B cell (primary cell): ENCODE measurements around the gene MED17. TPM values are rescaled to one million over a fixed set of nuclear protein-coding genes. Genes with fewer than 3 reads are reported as not detected.

ENCODE experiments used
- ATAC-seq: fragments of 200-7000 bp; cut with Tn5 transposase; one replicate; pipeline ENCODE4 v1.10.0; 2021; ENCODE audit warnings: low read depth, mild to moderate bottlenecking, moderate number of reproducible peaks, moderate library complexity
- CTCF ChIA-PET: fragments of 350-600 bp; sonication (Branson Sonifier 250); formaldehyde crosslinking; loops from one replicate; lab custom pipeline; 2021; ENCODE audit warnings: antibody characterized with exemption, inconsistent platforms; lab: Charles Lee
- POLR2A ChIA-PET: fragments of 350-600 bp; sonication (Branson Sonifier 250); formaldehyde crosslinking; loops from one replicate; lab custom pipeline; 2021; ENCODE audit warnings: antibody characterized with exemption; lab: Charles Lee
- DNase-seq: peaks from one replicate; pipeline ENCODE4 v3.0.0; 2013
- H2AFZ ChIP-seq: 2 replicates; pipeline ENCODE4 v1.6.1; 2012; ENCODE audit warnings: mild to moderate bottlenecking, low read depth, low read length; ENCODE audit not compliant: insufficient read depth, poor library complexity, severe bottlenecking
- H3K27ac ChIP-seq, 2 donors: 1 replicate in 1 of 2; 2 replicates in 1 of 2; pipeline ENCODE4 v1.5.1; 2012 to 2013; ENCODE audit warnings: low read length in 2 of 2, mild to moderate bottlenecking in 2 of 2, moderate library complexity in 1 of 2
- H3K27me3 ChIP-seq, 4 experiments: fragments of 200-600 bp in 1 of 4; sonication (generic) in 1 of 4; replicated peaks in 1 of 4; 1 replicate in 2 of 4; 2 replicates in 2 of 4; pipeline versions ENCODE4 v1.6.1 to v1.7.0; 2013 to 2016; ENCODE audit warnings: low read length in 3 of 4, mild to moderate bottlenecking in 2 of 4, mixed read lengths in 1 of 4, moderate library complexity in 1 of 4; ENCODE audit not compliant: insufficient read depth in 4 of 4, control insufficient read depth in 3 of 4; ENCODE audit errors: control extremely low read depth in 1 of 4
- H3K36me3 ChIP-seq, 2 experiments: replicated peaks in 1 of 2; 1 replicate in 1 of 2; 2 replicates in 1 of 2; pipeline versions ENCODE4 v1.6.1 to v1.7.1; 2013; ENCODE audit warnings: low read length in 1 of 2; ENCODE audit not compliant: insufficient read depth in 2 of 2, control insufficient read depth in 1 of 2; ENCODE audit errors: control extremely low read depth in 1 of 2, extremely low read depth in 1 of 2
- H3K4me1 ChIP-seq, 2 donors: fragments of 200-600 bp in 1 of 2; sonication (generic) in 1 of 2; 1 replicate in 1 of 2; 2 replicates in 1 of 2; pipeline versions ENCODE4 v1.5.1 to v1.6.1; 2013 to 2017; ENCODE audit warnings: low read length in 2 of 2; ENCODE audit not compliant: control insufficient read depth in 2 of 2, insufficient read depth in 2 of 2
- H3K4me2 ChIP-seq: replicated peaks from 2 replicates; pipeline ENCODE3; 2012; ENCODE audit warnings: mild to moderate bottlenecking, low read depth, low read length; ENCODE audit not compliant: poor library complexity, severe bottlenecking
- H3K4me3 ChIP-seq, 5 experiments: fragments of 200-600 bp in 1 of 5; sonication (generic) in 1 of 5; 1 replicate in 3 of 5; 2 replicates in 2 of 5; pipeline versions ENCODE4 v1.5.1 to v1.7.0; 2011 to 2016; ENCODE audit warnings: low read length in 4 of 5, mild to moderate bottlenecking in 4 of 5, low read depth in 2 of 5, control low read depth in 1 of 5, moderate library complexity in 1 of 5; ENCODE audit not compliant: insufficient read depth in 1 of 5; ENCODE audit errors: control extremely low read depth in 1 of 5, extremely low read depth in 1 of 5
- H3K79me2 ChIP-seq: fragments of 200-600 bp; sonication (generic); one replicate; pipeline ENCODE4 v1.6.0; 2016; ENCODE audit warnings: low read length; ENCODE audit not compliant: control insufficient read depth, insufficient read depth
- H3K9ac ChIP-seq: fragments of 200-600 bp; sonication (generic); 2 replicates; pipeline ENCODE4 v1.6.1; 2017; ENCODE audit warnings: mild to moderate bottlenecking, low read length, moderate library complexity
- H3K9me3 ChIP-seq, 3 donors: one replicate each; pipeline versions ENCODE4 v1.6.1 to v1.7.1; 2013; ENCODE audit warnings: low read length in 2 of 3; ENCODE audit not compliant: control insufficient read depth in 2 of 3, insufficient read depth in 1 of 3; ENCODE audit errors: control extremely low read depth in 1 of 3
- H4K20me1 ChIP-seq: 2 replicates; pipeline ENCODE4 v1.6.0; 2012; ENCODE audit warnings: mild to moderate bottlenecking, low read length; ENCODE audit not compliant: insufficient read depth, control insufficient read depth, poor library complexity, severe bottlenecking
- H3K27ac Mint-ChIP-seq: one replicate; pipeline ENCODE4 v1.8.0; 2021; ENCODE audit warnings: mixed read lengths
- H3K27me3 Mint-ChIP-seq: one replicate; pipeline ENCODE4 v1.8.0; 2021; ENCODE audit warnings: mixed read lengths
- H3K4me1 Mint-ChIP-seq: one replicate; pipeline ENCODE4 v1.8.0; 2021; ENCODE audit warnings: mixed read lengths
- H3K4me3 Mint-ChIP-seq: one replicate; pipeline ENCODE4 v1.8.0; 2021; ENCODE audit warnings: mixed read lengths
- H3K9me3 Mint-ChIP-seq: one replicate; pipeline ENCODE4 v1.8.0; 2022; ENCODE audit warnings: mixed read lengths; ENCODE audit not compliant: insufficient read depth
- EZH2 ChIP-seq: IDR thresholded peaks from 2 replicates; pipeline ENCODE4 v1.6.1; 2012; ENCODE audit warnings: borderline replicate concordance, low read depth, mild to moderate bottlenecking, moderate library complexity, low read length; ENCODE audit not compliant: insufficient read depth, poor library complexity, severe bottlenecking
- WGBS: methylation state at CpG from one replicate; pipeline ENCODE4 v1.1.5; 2013; ENCODE audit warnings: missing lambda C conversion rate; ENCODE audit not compliant: insufficient coverage; 5-methylcytosine and 5-hydroxymethylcytosine counted together
- intact Hi-C: fragments of 100-400 bp; cut with micrococcal nuclease; formaldehyde crosslinking; loops from one replicate; pipeline ENCODE4 v1.10.0; 2022
- polyA plus RNA-seq: library from polyadenylated mRNA; depleted of rRNA; stranded (reverse); fragments of >200 nt; gene quantifications from 2 replicates; pipeline ENCODE4 v1.2.3, GENCODE V29; 2012
- total RNA-seq, 2 donors: library from RNA; stranded (reverse); fragments of 120-200 nt in 1 of 2; gene quantifications; 1 replicate in 1 of 2; 2 replicates in 1 of 2; pipeline versions ENCODE4 v1.2.3 to v1.2.4, GENCODE V29; 2013 to 2022
- TF ChIP-seq, protein P1 (sequence below): fragments of 200-600 bp; IDR thresholded peaks from one replicate; pipeline ENCODE4 v1.8.0; 2022; ENCODE audit warnings: antibody characterized with exemption, mild to moderate bottlenecking

The MED17 gene
- total and polyA plus RNA-seq, 2 donors (not counting 1 experiment from before 2014, with no cell fraction given) = 26.1 to 78.1 TPM

- ATAC-seq (no peak), DNase-seq (no peak)
- Mint-ChIP-seq H3K27ac (no peak overlapping the region), H3K27me3 (peaks cover 18% of the 10 kb centered on the region), H3K4me1 (peaks cover 4% of the 10 kb centered on the region), H3K4me3 (no peak overlapping the region), H3K9me3 (no peaks in the 10 kb centered on the region)
- no peak overlapping the region for H3K4me3 ChIP-seq
- CTCF ChIA-PET = no interaction called here
- H3K79me2 ChIP-seq = no peaks in the 10 kb centered on the region
- H3K9me3 ChIP-seq = peaks cover 0 to 5% (median 0%) of the 10 kb centered on the region in 3 donors
- 71% methylated on average over 7 of the region's 8 CpGs for WGBS
- POLR2A ChIA-PET = no interaction called here
- no peaks in the 10 kb centered on the region for H3K36me3 ChIP-seq
- H3K27me3 ChIP-seq = peaks cover 0 to 15% (median 5%) of the 10 kb centered on the region in 4 experiments
- no peaks in the 10 kb centered on the region for H4K20me1 ChIP-seq
- H3K9ac ChIP-seq = no peak overlapping the region
- H3K27ac ChIP-seq = no peak overlapping the region
- intact Hi-C loops = no loop called here
- no peak overlapping the region for H2AFZ ChIP-seq
- H3K4me2 ChIP-seq = no peak overlapping the region
- TF ChIP-seq, protein P1, sequence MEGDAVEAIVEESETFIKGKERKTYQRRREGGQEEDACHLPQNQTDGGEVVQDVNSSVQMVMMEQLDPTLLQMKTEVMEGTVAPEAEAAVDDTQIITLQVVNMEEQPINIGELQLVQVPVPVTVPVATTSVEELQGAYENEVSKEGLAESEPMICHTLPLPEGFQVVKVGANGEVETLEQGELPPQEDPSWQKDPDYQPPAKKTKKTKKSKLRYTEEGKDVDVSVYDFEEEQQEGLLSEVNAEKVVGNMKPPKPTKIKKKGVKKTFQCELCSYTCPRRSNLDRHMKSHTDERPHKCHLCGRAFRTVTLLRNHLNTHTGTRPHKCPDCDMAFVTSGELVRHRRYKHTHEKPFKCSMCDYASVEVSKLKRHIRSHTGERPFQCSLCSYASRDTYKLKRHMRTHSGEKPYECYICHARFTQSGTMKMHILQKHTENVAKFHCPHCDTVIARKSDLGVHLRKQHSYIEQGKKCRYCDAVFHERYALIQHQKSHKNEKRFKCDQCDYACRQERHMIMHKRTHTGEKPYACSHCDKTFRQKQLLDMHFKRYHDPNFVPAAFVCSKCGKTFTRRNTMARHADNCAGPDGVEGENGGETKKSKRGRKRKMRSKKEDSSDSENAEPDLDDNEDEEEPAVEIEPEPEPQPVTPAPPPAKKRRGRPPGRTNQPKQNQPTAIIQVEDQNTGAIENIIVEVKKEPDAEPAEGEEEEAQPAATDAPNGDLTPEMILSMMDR = no peak
- TF ChIP-seq EZH2 = no peak
- H3K4me1 ChIP-seq = peaks cover 0 to 8% of the 10 kb centered on the region in 2 donors
These were observed 61.4 kb downstream of the MED17 start for GRCh38 chr11:93845181-93846092.

DNA sequence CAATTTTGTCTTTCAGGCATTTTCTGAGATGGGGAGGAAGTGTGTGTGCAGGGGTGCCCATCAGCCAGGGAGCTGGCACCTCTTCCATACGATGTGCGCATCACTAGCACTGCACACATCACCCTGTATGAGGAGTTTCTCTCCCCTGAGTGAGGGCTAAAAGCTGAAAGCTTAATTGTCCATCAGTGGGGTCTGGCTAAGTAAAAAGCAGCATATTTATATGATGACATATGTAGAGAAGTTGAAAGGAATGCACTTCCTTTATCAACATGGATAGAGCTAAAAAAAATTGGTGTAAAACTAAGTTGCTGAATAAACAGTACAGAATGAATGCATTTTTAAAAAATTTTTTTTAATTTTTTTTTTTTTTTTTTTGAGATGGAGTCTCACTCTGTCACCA lies 62.3 kb downstream of the MED17 start:
- TF ChIP-seq, protein P1 = no peak
- no peak for TF ChIP-seq EZH2
- ATAC-seq (no peak), DNase-seq (no peak)
- Mint-ChIP-seq H3K4me3 (no peak overlapping the region), H3K4me1 (peaks cover 4% of the 10 kb centered on the region), H3K27me3 (peaks cover 19% of the 10 kb centered on the region), H3K27ac (no peak overlapping the region), H3K9me3 (no peaks in the 10 kb centered on the region)
- Histone ChIP-seq H2AFZ (no peak overlapping the region), H4K20me1 (no peaks in the 10 kb centered on the region), H3K4me2 (no peak overlapping the region), H3K4me1 (peaks cover 0 to 8% of the 10 kb centered on the region in 2 donors), H3K27me3 (peaks cover 0 to 20% (median 5%) of the 10 kb centered on the region in 4 experiments), H3K9ac (no peak overlapping the region), H3K27ac (no peak overlapping the region), H3K36me3 (no peaks in the 10 kb centered on the region), H3K4me3 (no peak overlapping the region), H3K9me3 (peaks cover 0 to 5% (median 0%) of the 10 kb centered on the region in 3 donors), H3K79me2 (no peaks in the 10 kb centered on the region)
- no CpG with 5 or more reads among the region's 2 CpGs for WGBS
- POLR2A ChIA-PET = no interaction called here
- CTCF ChIA-PET = no interaction called here
- intact Hi-C loops = no loop called here
